ENCODE results near the gene PSMA1.
A peak's percentile ranks its signal among the peaks of the same experiment; 100 is the strongest.

The PSMA1 gene

GRCh38 chr11:14529951-14530350 lies 9.8 kb upstream of the PSMA1 start:
- no peak for DNase-seq

GRCh38 chr11:14529321-14529720 lies 9.1 kb upstream of the PSMA1 start:
- DNase-seq, result no peak

GRCh38 chr11:14522801-14523200 lies 2.6 kb upstream of the PSMA1 start:
- DNase-seq, result no peak

- no peak for DNase-seq
Measured at GRCh38 chr11:14522245-14522644, 2.1 kb upstream of the PSMA1 start.

- no peak for DNase-seq
Measured at GRCh38 chr11:14520747-14521151, 563 bp upstream of the PSMA1 start.

GRCh38 chr11:14519597-14519916 lies 629 bp downstream of the PSMA1 start:
- DNase-seq, result peak; percentile 36

- DNase-seq, result no peak
Measured at GRCh38 chr11:14518820-14519219, 1.4 kb downstream of the PSMA1 start.

- no peak for DNase-seq
Measured at GRCh38 chr11:14513800-14514199, 6.4 kb downstream of the PSMA1 start.

- no peak for DNase-seq
Measured at GRCh38 chr11:14506532-14506931, 13.7 kb downstream of the PSMA1 start.

- DNase-seq, result no peak
Measured at GRCh38 chr11:14503023-14503422, 17.2 kb downstream of the PSMA1 start.

- no peak for DNase-seq
Measured at GRCh38 chr11:14502039-14502438, 18.1 kb downstream of the PSMA1 start.

GRCh38 chr11:14500181-14500651 lies 20.0 kb downstream of the PSMA1 start:
- DNase-seq, result peak; percentile 54

GRCh38 chr11:14499560-14500180 lies 20.5 kb downstream of the PSMA1 start, which contains the start of gene COPB1:
Gene COPB1, minus strand, starts transcription at chr11:14499811. Its CDS starts 883 bp downstream, at chr11:14498928.
- DNase-seq, result peak; percentile 95

GRCh38 chr11:14499178-14499559 lies 21.0 kb downstream of the PSMA1 start:
- DNase-seq, result peak; percentile 23

- DNase-seq, result no peak
Measured at GRCh38 chr11:14480716-14481115, 39.5 kb downstream of the PSMA1 start.

- DNase-seq, result no peak
Measured at GRCh38 chr11:14471127-14471526, 49.1 kb downstream of the PSMA1 start.

- no peak for DNase-seq
Measured at GRCh38 chr11:14463623-14464022, 56.6 kb downstream of the PSMA1 start.

GRCh38 chr11:14460147-14460546 lies 60.0 kb downstream of the PSMA1 start:
- no peak for DNase-seq

GRCh38 chr11:14458377-14458776 lies 61.8 kb downstream of the PSMA1 start:
- no peak for DNase-seq

GRCh38 chr11:14455648-14456430 lies 64.3 kb downstream of the PSMA1 start:
- DNase-seq, result no peak

All from fibroblast of skin of back (primary cell).